SK-N-SH (cell line): ENCODE measurements around the gene GCLC. TPM values are rescaled to one million over a fixed set of nuclear protein-coding genes. Genes with fewer than 3 reads are reported as not detected.

Experiments
- CTCF ChIA-PET: fragments of 300-600, 350-600 bp; formaldehyde crosslinking; extraction: SDS; loops from one replicate; lab custom pipeline; 2021; lab: Yijun Ruan, JAX
- POLR2A ChIA-PET: fragments of 350-600 bp; sonication (Branson Sonifier 250); formaldehyde crosslinking; extraction: SDS; loops from one replicate; lab custom pipeline; 2020; ENCODE audit warnings: antibody characterized with exemption, inconsistent platforms; lab: Yijun Ruan, JAX
- DNase-seq: peaks from one replicate; pipeline ENCODE4 v3.0.0; 2012
- H2AFZ ChIP-seq: fragments of 200-600 bp; sonication (generic); 2 replicates; pipeline ENCODE4 v1.8.1; 2016; ENCODE audit warnings: antibody characterized with exemption, mild to moderate bottlenecking, low read depth
- H3F3A ChIP-seq: fragments of 200-600 bp; sonication (generic); replicated peaks from 2 replicates; pipeline ENCODE3; 2016; ENCODE audit warnings: antibody characterized with exemption, mild to moderate bottlenecking; ENCODE audit not compliant: insufficient read depth
- H3K27ac ChIP-seq, 2 experiments: fragments of 200-500 bp in 1 of 2; fragments of 200-600 bp in 1 of 2; sonication (Bioruptor generic) in 1 of 2; sonication (generic), shearing (Covaris generic) in 1 of 2; 2 replicates each; pipeline versions ENCODE4 v1.5.1 to v1.6.1; 2014 to 2016; ENCODE audit warnings: low read depth in 2 of 2, inconsistent platforms in 1 of 2, low read length in 1 of 2, mild to moderate bottlenecking in 1 of 2, mixed read lengths in 1 of 2
- H3K27me3 ChIP-seq: fragments of 200-600 bp; sonication (generic), shearing (Covaris generic); 2 replicates; pipeline ENCODE4 v1.6.1; 2016; ENCODE audit warnings: mixed run types; ENCODE audit not compliant: insufficient read depth
- H3K36me3 ChIP-seq, 2 experiments: fragments of 200-500 bp in 1 of 2; fragments of 200-600 bp in 1 of 2; sonication (Bioruptor generic) in 1 of 2; sonication (generic) in 1 of 2; replicated peaks in 1 of 2; 2 replicates each; pipeline versions ENCODE3 to v1.5.1; 2014 to 2016; ENCODE audit warnings: low read length in 1 of 2, mild to moderate bottlenecking in 1 of 2; ENCODE audit not compliant: insufficient read depth in 2 of 2, control insufficient read depth in 1 of 2
- H3K4me1 ChIP-seq, 2 experiments: fragments of 200-500 bp in 1 of 2; fragments of 200-600 bp in 1 of 2; sonication (Bioruptor generic) in 1 of 2; sonication (generic), shearing (Covaris generic) in 1 of 2; 2 replicates each; pipeline versions ENCODE4 v1.5.1 to v1.6.1; 2014 to 2016; ENCODE audit warnings: low read depth in 1 of 2, low read length in 1 of 2, mixed run types in 1 of 2; ENCODE audit not compliant: insufficient read depth in 2 of 2, control insufficient read depth in 1 of 2
- H3K4me2 ChIP-seq: fragments of 200-600 bp; sonication (generic), shearing (Covaris generic); 2 replicates; pipeline ENCODE4 v1.6.1; 2017; ENCODE audit warnings: mixed run types
- H3K4me3 ChIP-seq, 2 experiments: fragments of 200-500 bp in 1 of 2; fragments of 200-600 bp in 1 of 2; sonication (Bioruptor generic) in 1 of 2; sonication (generic), shearing (Covaris generic) in 1 of 2; 2 replicates each; pipeline versions ENCODE4 v1.5.1 to v1.8.1; 2014 to 2016; ENCODE audit warnings: low read depth in 2 of 2, inconsistent platforms in 1 of 2, low read length in 1 of 2, mild to moderate bottlenecking in 1 of 2, mixed read lengths in 1 of 2, moderate library complexity in 1 of 2
- H3K79me2 ChIP-seq: fragments of 200-600 bp; sonication (generic); 2 replicates; pipeline ENCODE4 v1.8.1; 2017; ENCODE audit warnings: mild to moderate bottlenecking; ENCODE audit not compliant: insufficient read depth
- H3K9ac ChIP-seq: fragments of 200-600 bp; sonication (generic); 2 replicates; pipeline ENCODE4 v1.6.1; 2017; ENCODE audit warnings: mixed run types
- H3K9me2 ChIP-seq: fragments of 200-600 bp; sonication (generic); 2 replicates; pipeline ENCODE4 v1.6.1; 2017; ENCODE audit warnings: mixed run types
- H3K9me3 ChIP-seq: fragments of 200-600 bp; sonication (generic); 2 replicates; pipeline ENCODE4 v1.6.1; 2017; ENCODE audit warnings: mixed run types, mild to moderate bottlenecking, moderate library complexity
- H4K20me1 ChIP-seq: fragments of 200-600 bp; sonication (generic); 2 replicates; pipeline ENCODE4 v1.6.1; 2017; ENCODE audit warnings: mild to moderate bottlenecking, mixed run types; ENCODE audit not compliant: insufficient read depth
- EP300 ChIP-seq, 2 experiments: IDR thresholded peaks; 2 replicates each; pipeline versions ENCODE4 v1.4.0 to v1.6.1; 2012; ENCODE audit warnings: borderline replicate concordance in 1 of 2, low read depth in 1 of 2, low read length in 1 of 2
- EZH2phosphoT487 ChIP-seq: fragments of 200-600 bp; sonication (generic); IDR thresholded peaks from 2 replicates; pipeline ENCODE4 v1.6.1; 2017; ENCODE audit warnings: low read depth, mixed run types, mild to moderate bottlenecking, antibody characterized with exemption, moderate library complexity, borderline replicate concordance
- FOSL2 ChIP-seq: IDR thresholded peaks from 2 replicates; pipeline ENCODE4 v1.4.0; 2012; ENCODE audit warnings: low read depth, mild to moderate bottlenecking, moderate library complexity, borderline replicate concordance
- FOXJ3 ChIP-seq: sonication (generic); formaldehyde crosslinking; IDR thresholded peaks from 2 replicates; pipeline ENCODE4 v1.5.1; 2020; ENCODE audit warnings: mild to moderate bottlenecking, missing genetic modification reagents
- FOXM1 ChIP-seq: IDR thresholded peaks from 2 replicates; pipeline ENCODE4 v1.4.0; 2012; ENCODE audit warnings: low read depth, mild to moderate bottlenecking
- GABPA ChIP-seq: IDR thresholded peaks from 2 replicates; pipeline ENCODE4 v1.4.0; 2012; ENCODE audit warnings: low read depth, mild to moderate bottlenecking
- MAX ChIP-seq: IDR thresholded peaks from 2 replicates; pipeline ENCODE4 v1.4.0; 2012; ENCODE audit warnings: low read depth
- MEF2A ChIP-seq: IDR thresholded peaks from 2 replicates; pipeline ENCODE4 v1.4.0; 2012; ENCODE audit warnings: low read depth, borderline replicate concordance
- MXI1 ChIP-seq: IDR thresholded peaks from 2 replicates; pipeline ENCODE4 v1.6.1; 2012; ENCODE audit warnings: mild to moderate bottlenecking, low read depth, low read length, improper control_type of control experiment
- NFIC ChIP-seq: IDR thresholded peaks from 2 replicates; pipeline ENCODE4 v1.4.0; 2012; ENCODE audit warnings: borderline replicate concordance
- POLR2AphosphoS5 ChIP-seq: IDR thresholded peaks from 2 replicates; pipeline ENCODE4 v1.6.1; 2012; ENCODE audit warnings: low read depth, low read length
- RCOR1 ChIP-seq: fragments of 150-350 bp; IDR thresholded peaks from 2 replicates; pipeline ENCODE4 v1.6.1; 2017; ENCODE audit warnings: antibody characterized with exemption, low read length
- SMC3 ChIP-seq: IDR thresholded peaks from 2 replicates; pipeline ENCODE4 v1.6.1; 2012; ENCODE audit warnings: low read depth, low read length, improper control_type of control experiment
- TCF12 ChIP-seq: IDR thresholded peaks from 2 replicates; pipeline ENCODE4 v1.4.0; 2012
- USF1 ChIP-seq: IDR thresholded peaks from 2 replicates; pipeline ENCODE4 v1.4.0; 2012; ENCODE audit warnings: low read depth, borderline replicate concordance
- ZBTB33 ChIP-seq: IDR thresholded peaks from 2 replicates; pipeline ENCODE4 v1.4.0; 2012; ENCODE audit warnings: low read depth, borderline replicate concordance
- WGBS: methylation state at CpG from one replicate; pipeline ENCODE4 v1.1.6; 2017; ENCODE audit warnings: low lambda C conversion rate; 5-methylcytosine and 5-hydroxymethylcytosine counted together
- polyA plus RNA-seq, 3 experiments: library from polyadenylated mRNA; depleted of rRNA; stranded (reverse); fragments of >200 nt; gene quantifications; 2 replicates each; pipeline ENCODE4 v1.2.3, GENCODE V29; 2012
- TF ChIP-seq, protein P1 (sequence below): fragments of 150-350 bp; IDR thresholded peaks from 2 replicates; pipeline ENCODE4 v1.6.1; 2017; ENCODE audit warnings: antibody characterized with exemption, low read length, low read depth, borderline replicate concordance
- TF ChIP-seq, protein P2 (sequence below): fragments of 200-600 bp; sonication (generic); IDR thresholded peaks from 2 replicates; pipeline ENCODE4 v1.6.1; 2017; ENCODE audit warnings: antibody characterized with exemption, mild to moderate bottlenecking, moderate library complexity
- TF ChIP-seq, protein P3 (sequence below): IDR thresholded peaks from 2 replicates; pipeline ENCODE4; 2012
- TF ChIP-seq, protein P4 (sequence below): fragments of 150-350 bp; IDR thresholded peaks from 2 replicates; pipeline ENCODE4 v1.6.1; 2016; ENCODE audit warnings: mild to moderate bottlenecking, low read depth, low read length

The GCLC gene
- polyA plus RNA-seq, 1 of the 3 experiments (the other 2 are of a cell fraction): 7.5 TPM

DNA sequence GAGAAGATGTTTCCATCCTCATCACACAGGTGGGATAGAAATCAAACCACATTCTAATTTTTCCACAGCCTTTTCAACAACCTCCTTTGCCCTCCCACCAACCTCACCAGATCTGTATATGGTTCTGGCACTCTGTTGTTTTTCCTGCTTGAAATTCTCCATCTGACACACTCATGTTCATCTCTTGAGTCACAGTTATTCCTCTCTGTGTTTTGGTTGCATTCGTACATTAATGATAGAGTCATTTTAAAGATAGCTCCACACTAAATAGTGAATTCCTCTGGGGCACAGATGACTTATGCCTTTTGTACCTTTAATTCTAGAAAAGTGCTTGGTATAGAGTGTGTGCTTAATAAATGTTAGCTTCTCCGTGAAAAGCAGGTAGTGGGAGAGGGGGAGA, 1.4 kb upstream of the GCLC start:
- POLR2A ChIA-PET: no interaction called here
- no peak overlapping the region for H3K4me3 ChIP-seq
- no peak overlapping the region for H3K27ac ChIP-seq

More for the DNA sequence above, 1.4 kb upstream of the GCLC start:
- no peak for DNase-seq
- no peaks in the 10 kb centered on the region for H3K9me3 ChIP-seq
- TF ChIP-seq EZH2phosphoT487 (no peak), USF1 (no peak), GABPA (no peak), SMC3 (no peak), NFIC (no peak), POLR2AphosphoS5 (no peak), FOSL2 (no peak), MAX (no peak), FOXJ3 (CRISPR knock-in tag) (no peak), MXI1 (no peak), EP300 (IDR thresholded peaks at IDR 0.05; ENCODE audit: borderline replicate concordance in 1 of 2, low read depth in 1 of 2, low read length in 1 of 2) (no peak), ZBTB33 (no peak), MEF2A (no peak), FOXM1 (no peak), TCF12 (no peak), RCOR1 (no peak)
- TF ChIP-seq, protein P1, sequence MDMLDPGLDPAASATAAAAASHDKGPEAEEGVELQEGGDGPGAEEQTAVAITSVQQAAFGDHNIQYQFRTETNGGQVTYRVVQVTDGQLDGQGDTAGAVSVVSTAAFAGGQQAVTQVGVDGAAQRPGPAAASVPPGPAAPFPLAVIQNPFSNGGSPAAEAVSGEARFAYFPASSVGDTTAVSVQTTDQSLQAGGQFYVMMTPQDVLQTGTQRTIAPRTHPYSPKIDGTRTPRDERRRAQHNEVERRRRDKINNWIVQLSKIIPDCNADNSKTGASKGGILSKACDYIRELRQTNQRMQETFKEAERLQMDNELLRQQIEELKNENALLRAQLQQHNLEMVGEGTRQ: no peak
- TF ChIP-seq, protein P2, sequence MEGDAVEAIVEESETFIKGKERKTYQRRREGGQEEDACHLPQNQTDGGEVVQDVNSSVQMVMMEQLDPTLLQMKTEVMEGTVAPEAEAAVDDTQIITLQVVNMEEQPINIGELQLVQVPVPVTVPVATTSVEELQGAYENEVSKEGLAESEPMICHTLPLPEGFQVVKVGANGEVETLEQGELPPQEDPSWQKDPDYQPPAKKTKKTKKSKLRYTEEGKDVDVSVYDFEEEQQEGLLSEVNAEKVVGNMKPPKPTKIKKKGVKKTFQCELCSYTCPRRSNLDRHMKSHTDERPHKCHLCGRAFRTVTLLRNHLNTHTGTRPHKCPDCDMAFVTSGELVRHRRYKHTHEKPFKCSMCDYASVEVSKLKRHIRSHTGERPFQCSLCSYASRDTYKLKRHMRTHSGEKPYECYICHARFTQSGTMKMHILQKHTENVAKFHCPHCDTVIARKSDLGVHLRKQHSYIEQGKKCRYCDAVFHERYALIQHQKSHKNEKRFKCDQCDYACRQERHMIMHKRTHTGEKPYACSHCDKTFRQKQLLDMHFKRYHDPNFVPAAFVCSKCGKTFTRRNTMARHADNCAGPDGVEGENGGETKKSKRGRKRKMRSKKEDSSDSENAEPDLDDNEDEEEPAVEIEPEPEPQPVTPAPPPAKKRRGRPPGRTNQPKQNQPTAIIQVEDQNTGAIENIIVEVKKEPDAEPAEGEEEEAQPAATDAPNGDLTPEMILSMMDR: no peak
- TF ChIP-seq, protein P3, sequence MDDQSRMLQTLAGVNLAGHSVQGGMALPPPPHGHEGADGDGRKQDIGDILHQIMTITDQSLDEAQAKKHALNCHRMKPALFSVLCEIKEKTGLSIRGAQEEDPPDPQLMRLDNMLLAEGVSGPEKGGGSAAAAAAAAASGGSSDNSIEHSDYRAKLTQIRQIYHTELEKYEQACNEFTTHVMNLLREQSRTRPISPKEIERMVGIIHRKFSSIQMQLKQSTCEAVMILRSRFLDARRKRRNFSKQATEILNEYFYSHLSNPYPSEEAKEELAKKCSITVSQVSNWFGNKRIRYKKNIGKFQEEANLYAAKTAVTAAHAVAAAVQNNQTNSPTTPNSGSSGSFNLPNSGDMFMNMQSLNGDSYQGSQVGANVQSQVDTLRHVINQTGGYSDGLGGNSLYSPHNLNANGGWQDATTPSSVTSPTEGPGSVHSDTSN: no peak
- TF ChIP-seq, protein P4, sequence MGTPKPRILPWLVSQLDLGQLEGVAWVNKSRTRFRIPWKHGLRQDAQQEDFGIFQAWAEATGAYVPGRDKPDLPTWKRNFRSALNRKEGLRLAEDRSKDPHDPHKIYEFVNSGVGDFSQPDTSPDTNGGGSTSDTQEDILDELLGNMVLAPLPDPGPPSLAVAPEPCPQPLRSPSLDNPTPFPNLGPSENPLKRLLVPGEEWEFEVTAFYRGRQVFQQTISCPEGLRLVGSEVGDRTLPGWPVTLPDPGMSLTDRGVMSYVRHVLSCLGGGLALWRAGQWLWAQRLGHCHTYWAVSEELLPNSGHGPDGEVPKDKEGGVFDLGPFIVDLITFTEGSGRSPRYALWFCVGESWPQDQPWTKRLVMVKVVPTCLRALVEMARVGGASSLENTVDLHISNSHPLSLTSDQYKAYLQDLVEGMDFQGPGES: no peak
- peaks cover 7 to 14% of the 10 kb centered on the region in 2 experiments; a peak in 3 of 4 replicates for H3K4me1 ChIP-seq
- 76% methylated on average over 2 of the region's 2 CpGs for WGBS
- no peaks in the 10 kb centered on the region for H3K36me3 ChIP-seq
- CTCF ChIA-PET: interaction anchor here (3.2 kb wide), 1 partner anchor 53 kb away, joined by 13 read pairs; no protein-coding TSS in a partner anchor
- no peaks in the 10 kb centered on the region for H3K9me2 ChIP-seq
- no peak overlapping the region for H3K9ac ChIP-seq
- H3K27me3 ChIP-seq: no peaks in the 10 kb centered on the region
- H3K4me2 ChIP-seq: no peak overlapping the region
- H4K20me1 ChIP-seq: no peaks in the 10 kb centered on the region
- H3K79me2 ChIP-seq: peaks cover 7% of the 10 kb centered on the region
- H3F3A ChIP-seq: no peaks in the 10 kb centered on the region
- no peak overlapping the region for H2AFZ ChIP-seq
